Right kidney (tissue), 1 donor: ENCODE data around the gene DCUN1D3.
A peak's percentile ranks its signal among the peaks of the same experiment; 100 is the strongest.

Source experiments
- DNase-seq: peaks from one replicate; pipeline ENCODE4 v3.0.0-alpha.2; 2016

Gene DCUN1D3

GRCh38 chr16:20920091-20920490, 19.9 kb upstream of the DCUN1D3 start:
- DNase-seq, result no peak

- no peak for DNase-seq
Measured at GRCh38 chr16:20918486-20919239, 18.5 kb upstream of the DCUN1D3 start.

- DNase-seq, result no peak
Measured at GRCh38 chr16:20916942-20917341, 16.8 kb upstream of the DCUN1D3 start.

GRCh38 chr16:20916289-20916688, 16.1 kb upstream of the DCUN1D3 start:
- no peak for DNase-seq

- DNase-seq, result no peak
Measured at GRCh38 chr16:20911361-20911760, 11.2 kb upstream of the DCUN1D3 start.

GRCh38 chr16:20910781-20911321, 10.7 kb upstream of the DCUN1D3 start:
- no peak for DNase-seq

GRCh38 chr16:20906341-20907255, 6.4 kb upstream of the DCUN1D3 start:
- DNase-seq, result no peak

GRCh38 chr16:20905576-20905975, 5.4 kb upstream of the DCUN1D3 start:
- no peak for DNase-seq

GRCh38 chr16:20904507-20905081, 4.4 kb upstream of the DCUN1D3 start:
- no peak for DNase-seq

- DNase-seq, result no peak
Measured at GRCh38 chr16:20903899-20904506, 3.8 kb upstream of the DCUN1D3 start.

- no peak for DNase-seq
Measured at GRCh38 chr16:20903116-20903898, 3.1 kb upstream of the DCUN1D3 start.

GRCh38 chr16:20902426-20902825, 2.3 kb upstream of the DCUN1D3 start:
- no peak for DNase-seq

GRCh38 chr16:20901436-20902112, 1.4 kb upstream of the DCUN1D3 start:
- peak; percentile 72 for DNase-seq

GRCh38 chr16:20901068-20901435, 894 bp upstream of the DCUN1D3 start:
- no peak for DNase-seq

- peak; percentile 76 for DNase-seq
Measured at GRCh38 chr16:20899477-20900298, 470 bp downstream of the DCUN1D3 start.

- no peak for DNase-seq
Measured at GRCh38 chr16:20899071-20899470, 1.1 kb downstream of the DCUN1D3 start.

GRCh38 chr16:20897922-20898321, 2.2 kb downstream of the DCUN1D3 start:
- DNase-seq, result no peak

GRCh38 chr16:20897253-20897897, 2.8 kb downstream of the DCUN1D3 start:
- no peak for DNase-seq

GRCh38 chr16:20894388-20894787, 5.8 kb downstream of the DCUN1D3 start:
- DNase-seq, result no peak
